ENCODE measurements around the gene CMTM4.

CMTM4 gene

DNA sequence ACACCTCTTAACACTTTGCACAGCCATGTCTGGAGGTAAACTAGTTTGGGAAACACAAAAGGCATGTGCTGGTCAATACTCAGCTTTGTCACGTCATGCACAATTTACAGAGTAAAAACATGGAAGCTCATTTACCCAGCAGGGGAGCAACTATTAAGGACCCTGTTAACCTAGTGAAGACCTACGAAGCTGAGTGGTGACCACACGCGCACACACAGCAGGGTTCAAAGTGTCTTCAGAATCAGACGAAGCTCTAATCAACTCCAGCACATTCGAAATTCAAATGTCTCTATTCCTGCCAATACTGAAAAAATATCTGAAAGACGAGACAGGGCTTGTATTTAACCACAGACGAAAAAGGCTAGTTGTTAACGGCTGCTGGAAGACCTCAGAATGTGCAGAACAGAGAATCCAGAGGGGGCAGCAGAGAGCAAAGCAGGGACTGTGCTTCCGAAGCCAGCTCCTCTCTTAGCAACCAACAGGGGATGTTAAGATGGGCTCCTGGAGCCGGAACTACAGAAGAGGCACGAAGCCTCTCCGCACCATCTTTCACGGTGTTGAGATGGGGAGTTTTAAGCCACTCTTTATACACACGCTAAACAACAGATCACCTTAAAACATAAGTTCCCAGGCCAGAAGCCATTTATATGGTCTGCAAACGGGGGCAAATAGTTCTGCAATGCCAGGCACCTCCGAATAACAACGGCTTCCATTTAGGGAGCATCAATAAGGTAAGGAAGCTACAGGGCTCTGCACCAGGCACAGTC lies 45.7 kb downstream of the CMTM4 start:
- TF ChIP-seq SPI1 (IDR thresholded peaks at IDR 0.05; ENCODE audit: low read depth, low read length) (no peak), POU2F2 (IDR thresholded peaks at IDR 0.05; ENCODE audit: low read depth, low read length) (no peak)
- DNase-seq (ENCODE audit: insufficient read length, low spot score) (peak; percentile 65), FAIRE-seq (peak; percentile 75)

DNA sequence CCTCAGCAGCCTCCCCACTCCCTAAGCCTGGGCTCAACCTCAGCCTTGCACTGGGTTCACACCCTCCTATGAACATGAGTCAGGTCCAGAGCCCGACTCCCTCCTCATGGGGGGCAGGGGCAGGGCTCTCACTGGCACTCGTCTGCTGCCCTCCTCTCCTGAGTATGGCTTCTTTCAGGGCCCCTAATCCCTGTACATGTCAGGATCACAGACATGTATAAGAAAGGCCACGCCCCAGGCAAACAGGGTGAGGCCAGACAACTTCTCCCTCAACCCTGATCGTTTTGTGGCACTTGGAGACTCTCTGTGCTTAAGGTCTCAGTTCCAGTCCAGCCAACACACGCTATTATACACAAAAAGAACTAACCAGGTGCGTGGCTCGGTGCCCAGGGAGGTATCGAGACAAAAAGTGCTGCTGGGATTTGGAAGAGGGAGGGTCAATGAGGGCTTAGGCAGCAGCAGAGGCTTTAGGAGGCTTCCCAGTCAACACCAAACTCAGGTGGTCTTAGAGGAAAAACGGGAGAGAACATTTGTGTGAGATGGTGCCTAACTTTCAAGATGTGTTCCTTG lies 46.8 kb downstream of the CMTM4 start:
- FAIRE-seq (no peak), DNase-seq (ENCODE audit: insufficient read length, low spot score) (no peak)
- no peak for TF ChIP-seq POLR2AphosphoS5 (IDR thresholded peaks at IDR 0.05; ENCODE audit: low read depth, low read length)
- no peak for TF ChIP-seq POU2F2 (IDR thresholded peaks at IDR 0.05; ENCODE audit: low read depth, low read length)
- no peak for TF ChIP-seq PAX5 (IDR thresholded peaks at IDR 0.05; ENCODE audit: insufficient read depth, low read length, severe bottlenecking)
- no peak for TF ChIP-seq SPI1 (IDR thresholded peaks at IDR 0.05; ENCODE audit: low read depth, low read length)
- no peak for TF ChIP-seq POLR2A (IDR thresholded peaks at IDR 0.05; ENCODE audit: low read depth, low read length)
- TF ChIP-seq TAF1 (IDR thresholded peaks at IDR 0.05; ENCODE audit: low read depth, low read length), result no peak

DNA sequence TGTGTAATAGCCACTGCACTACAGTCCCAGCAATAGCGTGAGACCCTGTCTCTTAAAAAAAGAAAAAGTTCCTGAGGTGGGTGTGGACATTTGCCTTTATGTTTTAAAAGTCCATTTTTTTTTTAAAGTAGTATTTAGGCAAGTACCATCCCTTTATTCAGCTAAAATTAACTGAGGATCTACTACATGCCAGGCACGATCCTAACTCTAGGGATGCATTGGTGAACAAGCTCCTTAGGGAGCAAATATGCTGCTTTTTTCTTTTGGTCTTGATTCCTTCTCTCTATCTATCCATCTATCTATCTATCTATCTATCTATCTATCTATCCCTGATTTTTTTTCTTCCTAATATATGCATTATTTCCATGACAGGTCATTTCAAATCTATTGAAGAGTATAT lies 47.4 kb downstream of the CMTM4 start:
- DNase-seq (ENCODE audit: insufficient read length, low spot score) (no peak), FAIRE-seq (no peak)
- TF ChIP-seq SPI1 (IDR thresholded peaks at IDR 0.05; ENCODE audit: low read depth, low read length) (no peak), POU2F2 (IDR thresholded peaks at IDR 0.05; ENCODE audit: low read depth, low read length) (no peak), PAX5 (IDR thresholded peaks at IDR 0.05; ENCODE audit: insufficient read depth, low read length, severe bottlenecking) (no peak), TAF1 (IDR thresholded peaks at IDR 0.05; ENCODE audit: low read depth, low read length) (no peak), POLR2A (IDR thresholded peaks at IDR 0.05; ENCODE audit: low read depth, low read length) (no peak), POLR2AphosphoS5 (IDR thresholded peaks at IDR 0.05; ENCODE audit: low read depth, low read length) (no peak)

DNA sequence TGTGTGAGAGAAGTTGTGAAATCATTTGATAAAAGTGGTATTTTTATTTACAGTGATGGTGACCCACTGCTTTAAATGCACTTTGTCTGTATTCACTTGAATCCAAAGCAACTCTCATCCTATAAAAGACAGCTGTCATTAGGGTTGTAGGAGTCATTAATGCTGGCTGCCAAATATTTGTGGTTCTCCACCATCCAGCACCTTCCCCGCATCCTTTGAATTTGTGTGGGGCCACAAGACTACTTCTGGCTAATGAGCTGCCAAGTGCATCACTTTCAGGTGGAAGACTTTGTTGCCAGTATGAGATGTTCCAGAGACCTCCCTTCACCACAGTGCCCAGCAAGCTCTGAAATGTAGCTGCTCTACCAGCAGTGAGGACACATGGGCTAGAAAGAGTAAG lies 48.7 kb downstream of the CMTM4 start:
- no peak for DNase-seq (ENCODE audit: insufficient read length, low spot score)
- TF ChIP-seq PAX5 (IDR thresholded peaks at IDR 0.05; ENCODE audit: insufficient read depth, low read length, severe bottlenecking) (no peak), POLR2AphosphoS5 (IDR thresholded peaks at IDR 0.05; ENCODE audit: low read depth, low read length) (no peak), SPI1 (IDR thresholded peaks at IDR 0.05; ENCODE audit: low read depth, low read length) (no peak), POLR2A (IDR thresholded peaks at IDR 0.05; ENCODE audit: low read depth, low read length) (no peak), TAF1 (IDR thresholded peaks at IDR 0.05; ENCODE audit: low read depth, low read length) (no peak), POU2F2 (IDR thresholded peaks at IDR 0.05; ENCODE audit: low read depth, low read length) (no peak)
- FAIRE-seq, result no peak

DNA sequence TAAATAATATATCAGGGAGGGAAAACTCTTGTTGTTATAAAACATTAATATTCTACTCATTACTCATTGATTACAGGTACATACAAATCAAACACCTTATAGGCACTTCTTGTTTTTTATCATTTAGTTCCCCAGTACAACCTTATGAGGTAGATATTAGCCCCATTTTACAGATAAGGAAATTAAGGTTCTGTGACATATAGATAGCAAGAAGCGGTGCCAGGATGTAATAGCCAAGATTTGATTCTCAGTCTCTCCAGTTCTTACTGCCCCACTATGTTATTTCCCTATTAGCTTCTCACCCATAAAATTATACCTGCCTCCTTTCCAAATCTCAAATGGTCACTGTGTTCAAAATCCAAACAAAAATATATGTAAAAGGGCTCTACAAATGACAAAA lies 55.2 kb downstream of the CMTM4 start:
- TF ChIP-seq POU2F2 (IDR thresholded peaks at IDR 0.05; ENCODE audit: low read depth, low read length) (no peak), POLR2AphosphoS5 (IDR thresholded peaks at IDR 0.05; ENCODE audit: low read depth, low read length) (no peak)
- no peak for FAIRE-seq
- no peak for DNase-seq (ENCODE audit: insufficient read length, low spot score)

DNA sequence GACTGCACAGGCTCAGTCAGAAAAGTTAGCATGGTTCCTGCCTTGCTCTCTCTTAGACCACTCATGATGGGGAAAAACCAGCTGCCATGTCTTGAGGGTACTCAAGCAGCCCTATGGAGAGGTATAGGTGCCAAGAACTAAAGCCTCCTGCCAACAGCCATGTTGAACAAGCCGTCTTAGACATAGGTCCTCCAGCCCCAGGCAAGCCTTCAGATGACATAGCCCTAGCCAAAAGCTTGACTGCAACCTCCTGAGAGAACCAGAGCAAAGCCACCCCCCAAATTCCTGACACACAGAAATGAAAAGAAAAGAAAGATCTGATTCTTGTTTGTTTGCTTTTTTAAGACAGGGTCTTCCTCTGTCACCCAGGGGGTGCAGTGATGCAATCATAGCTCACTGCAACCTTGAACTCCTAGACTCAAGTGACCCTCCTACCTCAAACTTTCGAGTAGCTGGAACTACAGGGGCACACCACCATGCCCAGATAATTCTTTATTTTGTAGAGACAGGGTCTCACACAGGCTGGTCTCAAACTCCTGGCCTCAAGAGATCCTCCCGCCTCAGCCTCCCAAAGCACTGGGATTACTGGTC lies 55.7 kb downstream of the CMTM4 start:
- DNase-seq (ENCODE audit: insufficient read length, low spot score) (no peak), FAIRE-seq (no peak)
- TF ChIP-seq TAF1 (IDR thresholded peaks at IDR 0.05; ENCODE audit: low read depth, low read length) (no peak), POU2F2 (IDR thresholded peaks at IDR 0.05; ENCODE audit: low read depth, low read length) (no peak), SPI1 (IDR thresholded peaks at IDR 0.05; ENCODE audit: low read depth, low read length) (no peak), PAX5 (IDR thresholded peaks at IDR 0.05; ENCODE audit: insufficient read depth, low read length, severe bottlenecking) (no peak), POLR2AphosphoS5 (IDR thresholded peaks at IDR 0.05; ENCODE audit: low read depth, low read length) (no peak), POLR2A (IDR thresholded peaks at IDR 0.05; ENCODE audit: low read depth, low read length) (no peak)

DNA sequence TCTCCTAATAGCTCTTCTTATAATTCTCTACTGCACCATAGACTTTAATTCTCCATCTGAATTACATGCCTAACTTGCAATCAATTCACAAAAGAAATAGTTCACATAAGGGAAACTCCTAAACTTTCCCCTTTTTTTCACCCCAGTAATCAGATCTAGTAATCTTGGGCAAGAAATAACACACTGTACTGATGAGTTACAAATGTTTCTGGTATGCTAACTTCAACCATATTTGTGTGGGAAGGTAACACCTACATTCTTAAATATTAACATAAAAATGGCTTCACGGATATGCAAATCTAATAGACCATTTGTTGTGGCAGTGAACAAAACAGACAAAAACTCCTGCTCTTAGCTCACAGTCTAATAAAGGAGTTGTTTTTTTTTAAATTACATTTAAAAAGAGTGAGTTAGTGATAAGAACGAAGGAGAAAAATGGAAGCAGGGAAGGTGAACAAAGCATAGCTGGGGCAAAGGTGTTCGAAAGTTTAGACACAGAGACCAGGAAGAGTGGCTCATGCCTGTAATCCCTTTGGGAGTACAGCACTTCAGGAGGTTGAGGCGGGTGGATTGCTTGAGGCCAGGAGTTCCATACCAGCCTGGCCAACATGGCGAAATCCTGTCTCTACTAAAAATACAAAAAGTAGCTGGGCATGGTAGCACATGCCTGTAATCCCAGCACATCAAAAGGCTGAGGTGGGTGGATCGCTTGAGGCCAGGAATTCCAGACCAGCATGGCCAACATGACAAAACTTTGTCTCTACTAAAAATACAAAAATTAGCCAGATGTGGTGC lies 57.3 kb downstream of the CMTM4 start:
- FAIRE-seq, result no peak
- no peak for TF ChIP-seq POLR2A (IDR thresholded peaks at IDR 0.05; ENCODE audit: low read depth, low read length)
- TF ChIP-seq POU2F2 (IDR thresholded peaks at IDR 0.05; ENCODE audit: low read depth, low read length), result no peak
- TF ChIP-seq POLR2AphosphoS5 (IDR thresholded peaks at IDR 0.05; ENCODE audit: low read depth, low read length), result no peak
- no peak for TF ChIP-seq PAX5 (IDR thresholded peaks at IDR 0.05; ENCODE audit: insufficient read depth, low read length, severe bottlenecking)
- TF ChIP-seq TAF1 (IDR thresholded peaks at IDR 0.05; ENCODE audit: low read depth, low read length), result no peak
- DNase-seq (ENCODE audit: insufficient read length, low spot score), result no peak

DNA sequence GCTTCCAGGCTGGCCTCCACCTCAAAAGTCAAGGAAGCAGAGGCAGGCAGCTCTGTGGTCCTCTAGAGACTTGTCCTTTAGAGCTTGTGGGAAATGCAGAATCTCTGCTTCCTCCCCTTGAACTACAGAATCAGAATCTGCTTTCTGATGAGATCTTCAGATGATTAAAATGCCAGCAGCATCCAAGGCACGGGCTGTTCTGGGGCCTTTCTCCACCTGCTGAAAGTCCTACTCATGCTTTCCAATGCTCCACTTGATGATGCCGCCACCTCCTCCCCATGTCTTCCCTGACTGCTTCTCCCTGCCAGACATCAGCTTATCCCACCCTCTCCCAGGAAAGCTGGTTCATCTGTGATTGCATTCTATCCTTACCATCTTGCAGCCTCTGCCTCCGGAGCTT lies 58.7 kb downstream of the CMTM4 start:
- no peak for DNase-seq (ENCODE audit: insufficient read length, low spot score)
- TF ChIP-seq SPI1 (IDR thresholded peaks at IDR 0.05; ENCODE audit: low read depth, low read length), result no peak
- TF ChIP-seq PAX5 (IDR thresholded peaks at IDR 0.05; ENCODE audit: insufficient read depth, low read length, severe bottlenecking), result no peak
- TF ChIP-seq POLR2A (IDR thresholded peaks at IDR 0.05; ENCODE audit: low read depth, low read length), result no peak
- TF ChIP-seq POLR2AphosphoS5 (IDR thresholded peaks at IDR 0.05; ENCODE audit: low read depth, low read length), result no peak
- no peak for TF ChIP-seq POU2F2 (IDR thresholded peaks at IDR 0.05; ENCODE audit: low read depth, low read length)
- TF ChIP-seq TAF1 (IDR thresholded peaks at IDR 0.05; ENCODE audit: low read depth, low read length), result no peak
- no peak for FAIRE-seq

DNA sequence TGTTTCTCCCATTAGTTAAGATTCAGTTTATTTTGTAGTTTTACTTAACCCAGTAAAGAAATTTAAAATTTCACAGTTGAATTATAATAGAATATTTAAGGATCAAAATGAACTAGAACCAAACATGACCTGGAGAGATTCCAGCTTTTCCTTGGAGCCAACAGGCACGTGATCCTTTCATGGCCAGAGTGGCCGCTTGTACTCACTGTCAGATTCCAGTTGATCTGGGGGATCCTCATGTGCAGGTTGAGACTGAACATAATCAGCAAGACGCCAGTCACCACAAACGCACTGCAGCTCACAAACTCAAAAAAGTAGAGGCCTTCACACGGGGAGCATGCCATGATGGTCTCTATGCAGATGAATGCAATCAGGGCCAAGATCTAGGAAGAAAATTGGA lies 60.3 kb downstream of the CMTM4 start:
- no peak for DNase-seq (ENCODE audit: insufficient read length, low spot score)
- TF ChIP-seq POLR2AphosphoS5 (IDR thresholded peaks at IDR 0.05; ENCODE audit: low read depth, low read length) (no peak), TAF1 (IDR thresholded peaks at IDR 0.05; ENCODE audit: low read depth, low read length) (no peak), SPI1 (IDR thresholded peaks at IDR 0.05; ENCODE audit: low read depth, low read length) (no peak), POLR2A (IDR thresholded peaks at IDR 0.05; ENCODE audit: low read depth, low read length) (no peak), POU2F2 (IDR thresholded peaks at IDR 0.05; ENCODE audit: low read depth, low read length) (no peak), PAX5 (IDR thresholded peaks at IDR 0.05; ENCODE audit: insufficient read depth, low read length, severe bottlenecking) (no peak)
- no peak for FAIRE-seq
